ENCODE data around the gene ERCC3. TPM values are rescaled to one million over a fixed set of nuclear protein-coding genes. Genes with fewer than 3 reads are reported as not detected.

The ERCC3 gene
- total and polyA plus RNA-seq, 2 of the 13 experiments (the other 11 are each of a cell fraction or from before 2014, with no cell fraction given) = 49.7 to 64.6 TPM

DNA sequence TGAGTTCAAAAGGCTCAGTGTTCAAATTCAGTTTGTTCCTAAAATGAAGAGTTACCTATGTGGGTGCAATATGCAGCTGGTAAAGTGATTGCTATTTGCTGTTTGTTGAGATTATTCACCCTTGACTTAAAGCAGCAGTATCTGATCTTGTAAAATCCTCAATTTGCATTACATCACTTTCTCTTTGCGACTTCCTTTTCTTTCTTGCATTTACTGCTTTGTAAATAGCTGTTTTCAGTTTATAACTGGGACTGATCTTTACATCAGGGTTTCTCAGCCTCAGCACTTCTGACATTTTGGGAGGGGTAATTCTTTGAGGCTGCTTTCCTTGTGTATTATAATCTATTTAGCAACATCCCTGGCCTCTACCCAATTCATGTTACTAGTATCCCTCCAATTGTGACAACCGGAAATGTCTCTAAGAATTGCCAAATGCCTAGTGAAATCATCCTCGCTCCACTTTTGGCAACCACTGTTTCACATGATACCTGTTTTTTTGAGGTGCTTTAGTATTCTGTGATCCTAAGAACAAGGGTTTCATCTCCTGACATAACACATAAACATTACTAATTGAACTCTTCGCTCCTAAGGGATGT lies 12.1 kb upstream of the ERCC3 start:
- WGBS (ENCODE audit: low lambda C conversion rate) = 93% methylated on average over 4 of the region's 4 CpGs
- no peak overlapping the region for H3K4me2 ChIP-seq (ENCODE audit: low read depth, low read length)
- H2AFZ ChIP-seq (ENCODE audit: low read length) = no peak overlapping the region
- DNase-seq (ENCODE audit: low spot score) = no peak
- peaks cover 10 to 47% of the 10 kb centered on the region in 2 experiments for H3K36me3 ChIP-seq (replicated peaks in 1 of 2; ENCODE audit: control insufficient read depth in 1 of 2, insufficient read depth in 2 of 2, low read length in 2 of 2)
- no TSS peak for BruUV-seq (replicated peaks)
- intact Hi-C loops (cut with micrococcal nuclease; ENCODE audit: unreplicated experiment) = no loop called here
- H3K27ac ChIP-seq (ENCODE audit: extremely low read length, insufficient read depth, low read length) = no peak overlapping the region
- H4K20me1 ChIP-seq (ENCODE audit: insufficient read depth, low read length) = no peaks in the 10 kb centered on the region
- no peaks in the 10 kb centered on the region for H3K79me2 ChIP-seq (ENCODE audit: insufficient read depth, low read length)
- H3K27me3 ChIP-seq (ENCODE audit: control insufficient read depth in 1 of 2, insufficient read depth in 2 of 2, low read length in 2 of 2) = no peaks in the 10 kb centered on the region
- no peak for TF ChIP-seq ZNF781 (CRISPR knock-in tag; IDR thresholded peaks at IDR 0.05; ENCODE audit: borderline replicate concordance, not compliant biosample characterization)
- no peak for TF ChIP-seq MEIS2 (CRISPR knock-in tag; IDR thresholded peaks at IDR 0.05)
- no peak for TF ChIP-seq ZNF772 (CRISPR knock-in tag; IDR thresholded peaks at IDR 0.05)
- TF ChIP-seq, protein P1, sequence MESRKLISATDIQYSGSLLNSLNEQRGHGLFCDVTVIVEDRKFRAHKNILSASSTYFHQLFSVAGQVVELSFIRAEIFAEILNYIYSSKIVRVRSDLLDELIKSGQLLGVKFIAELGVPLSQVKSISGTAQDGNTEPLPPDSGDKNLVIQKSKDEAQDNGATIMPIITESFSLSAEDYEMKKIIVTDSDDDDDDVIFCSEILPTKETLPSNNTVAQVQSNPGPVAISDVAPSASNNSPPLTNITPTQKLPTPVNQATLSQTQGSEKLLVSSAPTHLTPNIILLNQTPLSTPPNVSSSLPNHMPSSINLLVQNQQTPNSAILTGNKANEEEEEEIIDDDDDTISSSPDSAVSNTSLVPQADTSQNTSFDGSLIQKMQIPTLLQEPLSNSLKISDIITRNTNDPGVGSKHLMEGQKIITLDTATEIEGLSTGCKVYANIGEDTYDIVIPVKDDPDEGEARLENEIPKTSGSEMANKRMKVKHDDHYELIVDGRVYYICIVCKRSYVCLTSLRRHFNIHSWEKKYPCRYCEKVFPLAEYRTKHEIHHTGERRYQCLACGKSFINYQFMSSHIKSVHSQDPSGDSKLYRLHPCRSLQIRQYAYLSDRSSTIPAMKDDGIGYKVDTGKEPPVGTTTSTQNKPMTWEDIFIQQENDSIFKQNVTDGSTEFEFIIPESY (CRISPR knock-in tag; IDR thresholded peaks at IDR 0.05) = no peak
- no peak for TF ChIP-seq MZF1 (CRISPR knock-in tag; IDR thresholded peaks at IDR 0.05; ENCODE audit: borderline replicate concordance)
- no peak overlapping the region for H3K9ac ChIP-seq (ENCODE audit: insufficient read depth, low read depth, low read length)
- no peaks in the 10 kb centered on the region for H3K9me3 ChIP-seq (ENCODE audit: low read length)
- ChIA-PET POLR2A (interaction anchor here (1.2 kb wide), 1 partner anchor 12 kb away, joined by 3 read pairs; the partner anchor contains the start of gene ERCC3), CTCF (ENCODE audit: low intra/inter-chr PET ratio, low total read pairs) (no interaction called here)
- H3K4me1 ChIP-seq (ENCODE audit: insufficient read depth, low read length) = peaks cover 3% of the 10 kb centered on the region
- no peak for ATAC-seq
- no peak for FAIRE-seq
- in situ Hi-C loops (cut with HindIII; ENCODE audit: extremely low pct_ligation_motif_present, low pct_unique_long_range_greater_than_20kb) = no loop called here
- H3K4me3 ChIP-seq (replicated peaks in 1 of 3; ENCODE audit: insufficient read depth in 1 of 3, low read depth in 2 of 3, low read length in 3 of 3) = no peak overlapping the region

DNA sequence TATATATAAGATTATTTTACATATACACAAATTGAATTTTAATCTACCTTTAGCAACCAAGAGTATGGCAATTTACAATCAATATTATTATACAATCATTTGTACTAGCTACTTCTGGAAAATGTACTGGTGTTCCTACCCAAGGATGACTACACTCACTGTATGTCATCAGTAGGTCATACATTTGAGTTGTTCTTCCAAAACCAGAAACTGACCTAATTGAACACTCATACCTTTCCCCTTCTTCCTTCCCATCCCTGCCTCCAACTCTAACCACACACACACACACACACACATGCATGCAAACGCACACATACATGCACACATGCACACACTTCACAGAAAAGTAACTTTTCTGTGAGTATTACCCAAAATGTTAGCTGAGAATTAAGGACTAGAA lies 8.2 kb upstream of the ERCC3 start:
- peaks cover 3 to 20% of the 10 kb centered on the region in 2 experiments; a peak in 3 of 5 replicates for H3K36me3 ChIP-seq (replicated peaks in 1 of 2; ENCODE audit: control insufficient read depth in 1 of 2, insufficient read depth in 2 of 2, low read length in 2 of 2)
- DNase-seq (ENCODE audit: low spot score) = no peak
- no peaks in the 10 kb centered on the region for H3K79me2 ChIP-seq (ENCODE audit: insufficient read depth, low read length)
- H2AFZ ChIP-seq (ENCODE audit: low read length) = no peak overlapping the region
- WGBS (ENCODE audit: low lambda C conversion rate) = 94% methylated on average over 1 of the region's 1 CpG
- intact Hi-C loops (cut with micrococcal nuclease; ENCODE audit: unreplicated experiment) = no loop called here
- H3K27ac ChIP-seq (ENCODE audit: extremely low read length, insufficient read depth, low read length) = no peak overlapping the region
- no peak overlapping the region for H3K9ac ChIP-seq (ENCODE audit: insufficient read depth, low read depth, low read length)
- H4K20me1 ChIP-seq (ENCODE audit: insufficient read depth, low read length) = no peaks in the 10 kb centered on the region
- no TSS peak for BruUV-seq (replicated peaks)
- H3K27me3 ChIP-seq (ENCODE audit: control insufficient read depth in 1 of 2, insufficient read depth in 2 of 2, low read length in 2 of 2) = no peaks in the 10 kb centered on the region
- no peaks in the 10 kb centered on the region for H3K4me1 ChIP-seq (ENCODE audit: insufficient read depth, low read length)
- ChIA-PET POLR2A (interaction anchor here (1.1 kb wide), 1 partner anchor 224 kb away, joined by 4 read pairs; the partner anchor contains the start of gene IWS1), CTCF (ENCODE audit: low intra/inter-chr PET ratio, low total read pairs) (no interaction called here)
- ATAC-seq = no peak
- no peak overlapping the region for H3K4me3 ChIP-seq (replicated peaks in 1 of 3; ENCODE audit: insufficient read depth in 1 of 3, low read depth in 2 of 3, low read length in 3 of 3)
- no peak for FAIRE-seq
- H3K4me2 ChIP-seq (ENCODE audit: low read depth, low read length) = no peak overlapping the region
- no peaks in the 10 kb centered on the region for H3K9me3 ChIP-seq (ENCODE audit: low read length)
- in situ Hi-C loops (cut with HindIII; ENCODE audit: extremely low pct_ligation_motif_present, low pct_unique_long_range_greater_than_20kb) = no loop called here
- TF ChIP-seq ZNF546 (CRISPR knock-in tag; conservative IDR thresholded peaks at IDR 0.05) (no peak), ZC3H13 (CRISPR knock-in tag; IDR thresholded peaks at IDR 0.05) (no peak), ZMAT3 (CRISPR knock-in tag; conservative IDR thresholded peaks at IDR 0.05) (no peak)
- TF ChIP-seq, protein P2, sequence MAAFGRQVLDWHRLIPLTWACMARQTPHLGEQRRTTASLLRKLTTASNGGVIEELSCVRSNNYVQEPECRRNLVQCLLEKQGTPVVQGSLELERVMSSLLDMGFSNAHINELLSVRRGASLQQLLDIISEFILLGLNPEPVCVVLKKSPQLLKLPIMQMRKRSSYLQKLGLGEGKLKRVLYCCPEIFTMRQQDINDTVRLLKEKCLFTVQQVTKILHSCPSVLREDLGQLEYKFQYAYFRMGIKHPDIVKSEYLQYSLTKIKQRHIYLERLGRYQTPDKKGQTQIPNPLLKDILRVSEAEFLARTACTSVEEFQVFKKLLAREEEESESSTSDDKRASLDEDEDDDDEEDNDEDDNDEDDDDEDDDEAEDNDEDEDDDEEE (CRISPR knock-in tag; IDR thresholded peaks at IDR 0.05) = no peak
- TF ChIP-seq, protein P3, sequence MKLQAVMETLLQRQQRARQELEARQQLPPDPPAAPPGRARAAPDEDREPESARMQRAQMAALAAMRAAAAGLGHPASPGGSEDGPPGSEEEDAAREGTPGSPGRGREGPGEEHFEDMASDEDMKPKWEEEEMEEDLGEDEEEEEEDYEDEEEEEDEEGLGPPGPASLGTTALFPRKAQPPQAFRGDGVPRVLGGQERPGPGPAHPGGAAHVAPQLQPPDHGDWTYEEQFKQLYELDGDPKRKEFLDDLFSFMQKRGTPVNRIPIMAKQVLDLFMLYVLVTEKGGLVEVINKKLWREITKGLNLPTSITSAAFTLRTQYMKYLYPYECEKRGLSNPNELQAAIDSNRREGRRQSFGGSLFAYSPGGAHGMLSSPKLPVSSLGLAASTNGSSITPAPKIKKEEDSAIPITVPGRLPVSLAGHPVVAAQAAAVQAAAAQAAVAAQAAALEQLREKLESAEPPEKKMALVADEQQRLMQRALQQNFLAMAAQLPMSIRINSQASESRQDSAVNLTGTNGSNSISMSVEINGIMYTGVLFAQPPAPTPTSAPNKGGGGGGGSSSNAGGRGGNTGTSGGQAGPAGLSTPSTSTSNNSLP (IDR thresholded peaks at IDR 0.05; ENCODE audit: low read depth, low read length) = no peak
